ENCODE measurements around the gene MAP6.

The MAP6 gene

GRCh38 chr11:75665990-75666389, 2.8 kb downstream of the MAP6 start:
- DNase-seq (ENCODE audit: low read depth) = no peak

DNA sequence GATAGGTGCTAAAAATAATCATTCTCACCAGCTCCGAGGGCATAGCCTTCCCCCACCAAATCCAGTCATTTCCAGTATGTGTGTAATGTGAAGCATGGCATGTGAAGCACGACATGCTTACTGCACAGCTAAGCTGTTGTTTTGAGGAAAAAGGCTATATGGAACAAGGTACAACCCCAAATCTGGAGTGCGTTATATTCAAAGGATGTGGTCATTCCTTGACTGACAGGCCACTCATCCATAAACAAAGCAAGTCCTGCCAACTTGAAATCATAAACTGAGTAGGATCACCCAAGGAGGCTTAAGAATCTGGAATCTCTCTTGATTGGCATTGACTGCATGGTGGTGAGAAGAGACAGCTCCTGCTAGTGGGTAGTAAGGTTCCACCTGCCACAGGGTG, 3.7 kb downstream of the MAP6 start:
- DNase-seq (ENCODE audit: low read depth) = no peak

GRCh38 chr11:75664389-75664788, 4.4 kb downstream of the MAP6 start:
- DNase-seq (ENCODE audit: low read depth) = no peak

- no peak for DNase-seq (ENCODE audit: low read depth)
Measured at GRCh38 chr11:75663808-75664207, 5.0 kb downstream of the MAP6 start.

- DNase-seq (ENCODE audit: low read depth) = no peak
Measured at GRCh38 chr11:75659836-75660235, 9.0 kb downstream of the MAP6 start.

GRCh38 chr11:75656044-75656727, 12.7 kb downstream of the MAP6 start:
- no peak for DNase-seq (ENCODE audit: low read depth)

DNA sequence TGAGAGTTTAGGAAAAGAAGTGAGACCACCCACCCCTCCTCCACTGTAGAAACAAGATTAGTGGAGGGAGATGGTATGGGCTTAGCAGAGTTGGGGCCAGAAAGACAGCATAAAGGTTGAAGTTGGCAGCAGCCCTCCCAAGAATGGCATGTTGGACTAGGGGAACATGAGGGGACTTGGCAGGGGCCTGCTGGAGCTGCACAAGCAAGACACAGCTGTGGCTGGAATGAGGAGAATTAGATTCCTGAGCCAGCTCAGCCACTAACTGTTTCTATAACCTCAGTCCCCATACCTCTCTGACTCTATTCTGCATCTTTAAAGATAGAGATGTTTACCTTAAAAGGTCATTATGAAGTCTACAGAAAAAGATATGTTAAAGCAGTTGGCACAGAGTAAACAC, 13.2 kb downstream of the MAP6 start:
- DNase-seq (ENCODE audit: low read depth) = no peak

DNA sequence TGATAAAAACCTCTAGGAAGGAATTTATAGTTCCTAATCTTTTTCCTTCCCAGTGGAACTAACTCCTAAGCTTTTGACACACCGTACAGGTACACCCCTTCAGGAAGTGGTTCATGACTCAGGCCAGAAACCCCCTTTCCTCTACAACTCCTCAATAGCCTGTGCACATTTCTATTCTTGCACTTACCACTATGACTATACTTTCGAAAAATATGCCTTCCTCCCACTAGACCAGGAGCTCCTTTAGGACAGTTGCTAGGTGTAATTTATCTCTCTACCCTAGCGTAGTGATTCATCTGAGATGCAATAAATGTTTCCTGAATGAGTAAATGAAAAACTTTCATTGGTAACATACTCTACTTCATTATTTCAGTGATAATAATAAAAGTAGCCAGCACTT, 14.5 kb downstream of the MAP6 start:
- DNase-seq (ENCODE audit: low read depth) = no peak

- no peak for DNase-seq (ENCODE audit: low read depth)
Measured at GRCh38 chr11:75653532-75653931, 15.3 kb downstream of the MAP6 start.

GRCh38 chr11:75652936-75653335, 15.9 kb downstream of the MAP6 start:
- no peak for DNase-seq (ENCODE audit: low read depth)

GRCh38 chr11:75651218-75651617, 17.6 kb downstream of the MAP6 start:
- DNase-seq (ENCODE audit: low read depth) = no peak

- no peak for DNase-seq (ENCODE audit: low read depth)
Measured at GRCh38 chr11:75650167-75650723, 18.6 kb downstream of the MAP6 start.

DNA sequence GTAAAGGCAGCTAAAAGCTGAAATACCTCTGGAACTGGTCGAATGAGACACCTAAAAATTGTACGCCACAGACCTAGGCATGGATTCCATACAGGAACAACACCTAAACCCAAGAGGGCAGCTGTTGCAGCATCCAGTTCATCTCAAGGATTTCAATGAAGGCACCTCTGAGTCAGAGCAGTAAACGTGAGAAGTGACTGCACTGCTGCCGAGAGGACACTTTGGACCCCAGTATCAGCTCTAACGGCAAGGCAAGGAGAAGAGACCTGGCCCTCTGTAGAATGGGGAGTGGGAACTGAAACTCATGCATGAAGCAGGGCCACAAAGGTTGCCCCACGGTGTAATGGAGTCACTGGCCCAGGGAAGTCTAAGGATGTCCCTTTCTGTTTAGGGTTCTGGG, 23.9 kb downstream of the MAP6 start:
- no peak for DNase-seq (ENCODE audit: low read depth)

DNA sequence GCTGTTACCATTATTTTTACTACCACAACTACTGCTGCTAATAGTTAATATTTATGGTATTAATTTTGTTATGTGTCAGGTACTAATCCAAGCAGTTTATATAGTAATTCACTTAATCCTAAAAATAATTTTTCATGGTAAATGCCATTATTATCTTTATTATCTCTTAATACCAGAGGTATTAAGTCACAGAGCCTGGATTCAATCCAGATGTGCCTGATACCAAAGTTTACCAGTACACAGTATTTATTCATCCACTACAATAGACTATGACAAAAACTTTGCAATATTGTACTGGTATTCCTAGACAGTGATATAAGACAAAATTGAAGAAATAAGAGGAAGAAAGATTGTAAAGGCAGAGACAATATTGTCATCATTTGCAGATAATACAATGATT, 24.5 kb downstream of the MAP6 start:
- no peak for DNase-seq (ENCODE audit: low read depth)

DNA sequence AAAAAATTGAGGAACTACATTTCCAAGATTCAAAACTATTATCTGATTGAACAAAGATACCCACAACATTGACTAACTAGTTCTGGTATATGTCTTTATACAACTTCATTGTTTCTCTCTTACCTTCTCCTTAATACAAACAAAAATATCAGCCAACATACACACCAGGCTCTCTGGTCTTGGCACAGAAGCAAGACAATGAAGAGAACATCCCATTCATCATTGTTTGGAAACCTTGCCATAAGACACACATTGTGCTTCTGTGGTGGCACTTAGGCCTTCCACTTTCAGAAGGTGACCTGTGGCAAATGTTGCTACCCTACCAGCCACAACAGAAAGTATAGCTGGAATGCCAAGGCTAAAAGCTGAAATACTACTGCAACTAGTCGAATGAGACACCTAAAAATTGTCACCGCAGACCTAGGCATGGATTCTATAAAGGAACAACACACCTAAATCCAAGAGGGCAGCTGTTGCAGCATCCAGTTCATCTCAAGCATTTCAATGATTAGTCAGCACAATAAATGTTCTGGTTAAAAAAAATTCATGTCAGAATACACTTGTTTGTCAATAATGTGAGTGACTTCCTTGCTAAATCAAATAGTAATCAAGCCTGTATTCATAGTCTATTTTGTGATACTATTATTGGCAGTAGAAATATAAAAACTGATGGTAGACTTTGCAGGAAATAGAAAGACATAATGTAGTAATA, 26.3 kb downstream of the MAP6 start:
- DNase-seq (ENCODE audit: low read depth) = no peak

- DNase-seq (ENCODE audit: low read depth) = no peak
Measured at GRCh38 chr11:75639762-75640181, 29.1 kb downstream of the MAP6 start.

- no peak for DNase-seq (ENCODE audit: low read depth)
Measured at GRCh38 chr11:75637998-75638397, 30.8 kb downstream of the MAP6 start.

GRCh38 chr11:75635066-75635862, 33.6 kb downstream of the MAP6 start:
- DNase-seq (ENCODE audit: low read depth) = no peak

GRCh38 chr11:75633409-75634066, 35.3 kb downstream of the MAP6 start:
- no peak for DNase-seq (ENCODE audit: low read depth)

GRCh38 chr11:75632962-75633361, 35.9 kb downstream of the MAP6 start:
- no peak for DNase-seq (ENCODE audit: low read depth)

GRCh38 chr11:75632450-75632849, 36.4 kb downstream of the MAP6 start:
- DNase-seq (ENCODE audit: low read depth) = no peak

- DNase-seq (ENCODE audit: low read depth) = no peak
Measured at GRCh38 chr11:75631086-75631730, 37.6 kb downstream of the MAP6 start.

Measured in stimulated activated CD4-positive, alpha-beta T cell treated with anti-CD3 and anti-CD28 coated beads, Interleukin-2, amount 100 ng/mL, for 4 hours (primary cell).